GM21723 (cell line): Measurements from ENCODE around the gene CHRNA1.

ENCODE experiments used
- ATAC-seq: cut with Tn5 transposase; IDR thresholded peaks from one replicate; pipeline ENCODE4 v1.9.1; 2021; ENCODE audit warnings: mild to moderate bottlenecking, moderate library complexity; ENCODE audit not compliant: unreplicated experiment

CHRNA1 gene

GRCh38 chr2:174762464-174762863 lies 1.8 kb downstream of the CHRNA1 start:
- no peak for ATAC-seq

- ATAC-seq = no peak
These were observed 2.4 kb downstream of the CHRNA1 start for GRCh38 chr2:174761837-174762236.

- no peak for ATAC-seq
These were observed 3.3 kb downstream of the CHRNA1 start for GRCh38 chr2:174760845-174761473.

- no peak for ATAC-seq
These were observed 4.7 kb downstream of the CHRNA1 start for GRCh38 chr2:174759381-174760065.

- no peak for ATAC-seq
These were observed 7.5 kb downstream of the CHRNA1 start for GRCh38 chr2:174756743-174757142.

- ATAC-seq = no peak
These were observed 11.1 kb downstream of the CHRNA1 start for GRCh38 chr2:174753038-174753633.

- ATAC-seq = peak; percentile 85
These were observed 11.8 kb downstream of the CHRNA1 start for GRCh38 chr2:174752403-174753037.

GRCh38 chr2:174750923-174751441 lies 13.3 kb downstream of the CHRNA1 start:
- peak; percentile 55 for ATAC-seq

- ATAC-seq = no peak
These were observed 14.5 kb downstream of the CHRNA1 start for GRCh38 chr2:174749793-174750192.

- ATAC-seq = no peak
These were observed 15.3 kb downstream of the CHRNA1 start for GRCh38 chr2:174748948-174749347.

- ATAC-seq = no peak
These were observed 19.1 kb downstream of the CHRNA1 start for GRCh38 chr2:174745142-174745541.

- ATAC-seq = no peak
These were observed 20.2 kb downstream of the CHRNA1 start for GRCh38 chr2:174744111-174744510.

GRCh38 chr2:174740721-174741120 lies 23.6 kb downstream of the CHRNA1 start:
- no peak for ATAC-seq

- ATAC-seq = no peak
These were observed 25.4 kb downstream of the CHRNA1 start for GRCh38 chr2:174738841-174739240.

- no peak for ATAC-seq
These were observed 32.7 kb downstream of the CHRNA1 start for GRCh38 chr2:174731546-174731945.

- ATAC-seq = no peak
These were observed 33.6 kb downstream of the CHRNA1 start for GRCh38 chr2:174730698-174731018.

- ATAC-seq = no peak
These were observed 34.2 kb downstream of the CHRNA1 start for GRCh38 chr2:174729797-174730697.

GRCh38 chr2:174728096-174728495 lies 36.2 kb downstream of the CHRNA1 start:
- ATAC-seq = no peak

- ATAC-seq = no peak
These were observed 38.1 kb downstream of the CHRNA1 start for GRCh38 chr2:174726212-174726611.

GRCh38 chr2:174722942-174723592 lies 41.2 kb downstream of the CHRNA1 start:
- no peak for ATAC-seq
